K562 (cell line): ENCODE data around the gene ORAI1. TPM values are rescaled to one million over a fixed set of nuclear protein-coding genes. Genes with fewer than 3 reads are reported as not detected.
A peak's percentile ranks its signal among the peaks of the same experiment; 100 is the strongest.

Source experiments
- ASH1L ChIP-seq: fragments of 450-650 bp; IDR thresholded peaks from 2 replicates; pipeline ENCODE4 v1.6.1; 2018; ENCODE audit warnings: borderline replicate concordance, mild to moderate bottlenecking, low read depth; ENCODE audit not compliant: partially characterized antibody
- EP400 ChIP-seq: fragments of 450-650 bp; IDR thresholded peaks from 2 replicates; pipeline ENCODE4 v1.6.1; 2017; ENCODE audit warnings: antibody characterized with exemption, mild to moderate bottlenecking, moderate library complexity
- KLF10 ChIP-seq: fragments of 250-450 bp; sonication (Bioruptor Pico); IDR thresholded peaks from 2 replicates; pipeline ENCODE4 v1.6.1; 2021; ENCODE audit warnings: matching md5 sums
- KLF16 ChIP-seq: IDR thresholded peaks from 2 replicates; pipeline ENCODE4 v1.6.1; 2016; ENCODE audit warnings: antibody characterized with exemption
- MYNN ChIP-seq, 2 experiments: sonication (generic); formaldehyde crosslinking in 1 of 2; IDR thresholded peaks; 2 replicates each; pipeline versions ENCODE4 v1.5.0 to v1.6.1; 2016 to 2020; ENCODE audit warnings: antibody characterized with exemption in 1 of 2, missing genetic modification reagents in 1 of 2
- OTX1 ChIP-seq: fragments of 450-650 bp; formaldehyde crosslinking; IDR thresholded peaks from 2 replicates; pipeline ENCODE4 v1.4.0; 2022; ENCODE audit warnings: mild to moderate bottlenecking
- POLR2AphosphoS5 ChIP-seq: IDR thresholded peaks from 2 replicates; pipeline ENCODE4 v1.6.1; 2011; ENCODE audit warnings: mild to moderate bottlenecking, low read depth, low read length, moderate library complexity; ENCODE audit not compliant: control insufficient read depth, insufficient read depth
- SUPT5H ChIP-seq: fragments of 450-650 bp; IDR thresholded peaks from 2 replicates; pipeline ENCODE4 v1.6.1; 2016
- YY1 ChIP-seq, 3 experiments: IDR thresholded peaks; 2 replicates each; pipeline ENCODE4 v1.6.1; 2011; ENCODE audit warnings: low read length in 2 of 3, mild to moderate bottlenecking in 2 of 3, moderate library complexity in 2 of 3, borderline replicate concordance in 1 of 3, control low read depth in 1 of 3, low read depth in 1 of 3; ENCODE audit not compliant: insufficient read depth in 3 of 3, insufficient replicate concordance in 2 of 3, control insufficient read depth in 1 of 3, insufficient read length in 1 of 3; ENCODE audit errors: extremely low read depth in 1 of 3
- ZNF695 ChIP-seq: fragments of 450-650 bp; formaldehyde crosslinking; IDR thresholded peaks from 2 replicates; pipeline ENCODE4 v1.4.0; 2020; ENCODE audit warnings: mild to moderate bottlenecking, moderate library complexity
- polyA plus RNA-seq, 8 experiments: library from polyadenylated mRNA; depleted of rRNA in 4 of 8; stranded (reverse) in 5 of 8; unstranded in 3 of 8; fragments of >200 nt; fragmentation: Nextera tagmentation in 2 of 8; fragmentation: Illumina TruSeq in 1 of 8; extraction: Ambion mirVana in 2 of 8; extraction: Trizol in 1 of 8; gene quantifications; 2 replicates each; pipeline versions ENCODE4 v1.2.1 to v1.2.3, GENCODE V29; 2011 to 2014; ENCODE audit warnings: inconsistent platforms in 1 of 8, missing spikeins in 1 of 8
- total RNA-seq, 7 experiments: library from RNA; depleted of rRNA in 6 of 7; stranded (reverse); fragments of >200 nt in 6 of 7; fragmentation: Illumina TruSeq in 2 of 7; extraction: Trizol in 2 of 7; gene quantifications; 2 replicates each; pipeline versions ENCODE4 v1.2.1 to v1.2.3, GENCODE V29; 2011 to 2021; ENCODE audit warnings: low replicate concordance in 1 of 7
- TF ChIP-seq, protein P1 (sequence below): sonication (generic); formaldehyde crosslinking; IDR thresholded peaks from 2 replicates; pipeline ENCODE4 v1.8.0; 2022; ENCODE audit warnings: missing genetic modification reagents, mild to moderate bottlenecking, borderline replicate concordance
- TF ChIP-seq, protein P2 (sequence below): sonication (generic); IDR thresholded peaks from 2 replicates; pipeline ENCODE4 v1.6.1; 2016
- TF ChIP-seq, protein P3 (sequence below), 2 experiments: IDR thresholded peaks; 2 replicates each; pipeline ENCODE4 v1.6.1; 2011; ENCODE audit warnings: borderline replicate concordance in 1 of 2, control low read depth in 1 of 2, low read depth in 1 of 2, low read length in 1 of 2, mild to moderate bottlenecking in 1 of 2, mixed read lengths in 1 of 2, moderate library complexity in 1 of 2; ENCODE audit not compliant: insufficient read depth in 1 of 2, insufficient read length in 1 of 2, poor library complexity in 1 of 2, severe bottlenecking in 1 of 2; ENCODE audit errors: extremely low read depth in 1 of 2
- TF ChIP-seq, protein P4 (sequence below): sonication (generic); formaldehyde crosslinking; IDR thresholded peaks from 2 replicates; pipeline ENCODE4 v1.8.0; 2022; ENCODE audit warnings: mild to moderate bottlenecking, low read depth, missing genetic modification reagents
- TF ChIP-seq, protein P5 (sequence below): IDR thresholded peaks from 2 replicates; pipeline ENCODE4 v1.6.1; 2012; ENCODE audit warnings: low read depth, low read length, improper control_type of control experiment, borderline replicate concordance
- TF ChIP-seq, protein P6 (sequence below): fragments of 450-650 bp; formaldehyde crosslinking; IDR thresholded peaks from 2 replicates; pipeline ENCODE4 v1.4.0; 2022; ENCODE audit warnings: missing genetic modification characterization

The ORAI1 gene
- total and polyA plus RNA-seq, 9 of the 15 experiments (the other 6 are each of a cell fraction or from before 2014, with no cell fraction given): 2.6 to 23.8 (median 9.3) TPM

DNA sequence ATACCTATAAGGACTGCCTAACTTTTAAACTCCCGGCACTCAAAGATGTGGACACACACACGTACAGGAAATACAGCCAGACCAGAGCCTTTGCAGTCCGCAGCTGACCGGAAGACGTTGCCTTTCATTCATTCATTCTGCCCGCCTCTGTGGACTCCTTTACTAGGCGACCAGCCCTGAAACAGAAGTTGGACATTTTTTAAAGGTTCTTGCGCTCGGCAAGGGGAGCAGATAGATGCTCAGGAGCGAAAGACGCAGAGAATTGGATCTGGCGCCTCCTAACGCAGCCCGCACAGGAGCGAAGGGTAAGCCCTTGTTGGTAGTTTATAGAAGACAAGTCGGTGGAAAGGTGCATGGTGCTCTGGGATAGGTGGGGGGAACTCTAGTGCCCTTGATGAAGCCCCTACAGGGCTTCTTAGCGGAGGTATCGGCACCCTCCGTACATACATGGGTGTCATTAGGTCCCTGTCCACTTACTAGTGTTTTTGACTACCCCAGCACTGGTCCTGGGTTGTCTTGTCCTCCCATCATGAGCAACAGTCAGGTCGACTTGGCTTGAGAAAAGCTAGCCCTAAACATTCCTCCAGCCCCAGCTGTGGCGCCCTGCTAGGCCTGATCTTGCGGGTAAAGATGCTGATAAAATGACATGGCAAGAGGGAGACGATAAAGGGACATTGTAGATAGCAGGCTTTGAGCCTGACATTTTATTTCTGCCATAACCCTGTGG, 45.2 kb upstream of the ORAI1 start, which contains the start of gene KDM2B (continued):
- TF ChIP-seq, protein P1, sequence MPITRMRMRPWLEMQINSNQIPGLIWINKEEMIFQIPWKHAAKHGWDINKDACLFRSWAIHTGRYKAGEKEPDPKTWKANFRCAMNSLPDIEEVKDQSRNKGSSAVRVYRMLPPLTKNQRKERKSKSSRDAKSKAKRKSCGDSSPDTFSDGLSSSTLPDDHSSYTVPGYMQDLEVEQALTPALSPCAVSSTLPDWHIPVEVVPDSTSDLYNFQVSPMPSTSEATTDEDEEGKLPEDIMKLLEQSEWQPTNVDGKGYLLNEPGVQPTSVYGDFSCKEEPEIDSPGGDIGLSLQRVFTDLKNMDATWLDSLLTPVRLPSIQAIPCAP: no peak; the same call in 1 of the 2 replicates
- TF ChIP-seq POLR2AphosphoS5 (no peak), KLF10 (CRISPR knock-in tag) (no peak), SUPT5H (no peak), EP400 (no peak; the same call in 1 of the 2 replicates), ZNF695 (CRISPR knock-in tag) (no peak), MYNN (IDR thresholded peaks at IDR 0.05) (no peak), MYNN (CRISPR knock-in tag; IDR thresholded peaks at IDR 0.05) (no peak), OTX1 (CRISPR knock-in tag) (no peak), YY1 (IDR thresholded peaks at IDR 0.05; ENCODE audit: borderline replicate concordance in 1 of 3, control insufficient read depth in 1 of 3, extremely low read depth in 1 of 3, insufficient read depth in 3 of 3, insufficient read length in 1 of 3, insufficient replicate concordance in 2 of 3, low read depth in 1 of 3, low read length in 2 of 3) (peak in 1 of 3 experiments; percentile 31), ASH1L (no peak), KLF16 (peak; percentile 6; the same call in 1 of the 2 replicates)
- TF ChIP-seq, protein P2, sequence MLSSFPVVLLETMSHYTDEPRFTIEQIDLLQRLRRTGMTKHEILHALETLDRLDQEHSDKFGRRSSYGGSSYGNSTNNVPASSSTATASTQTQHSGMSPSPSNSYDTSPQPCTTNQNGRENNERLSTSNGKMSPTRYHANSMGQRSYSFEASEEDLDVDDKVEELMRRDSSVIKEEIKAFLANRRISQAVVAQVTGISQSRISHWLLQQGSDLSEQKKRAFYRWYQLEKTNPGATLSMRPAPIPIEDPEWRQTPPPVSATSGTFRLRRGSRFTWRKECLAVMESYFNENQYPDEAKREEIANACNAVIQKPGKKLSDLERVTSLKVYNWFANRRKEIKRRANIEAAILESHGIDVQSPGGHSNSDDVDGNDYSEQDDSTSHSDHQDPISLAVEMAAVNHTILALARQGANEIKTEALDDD: peak; percentile 70; the same call in 1 of the 2 replicates
- TF ChIP-seq, protein P3, sequence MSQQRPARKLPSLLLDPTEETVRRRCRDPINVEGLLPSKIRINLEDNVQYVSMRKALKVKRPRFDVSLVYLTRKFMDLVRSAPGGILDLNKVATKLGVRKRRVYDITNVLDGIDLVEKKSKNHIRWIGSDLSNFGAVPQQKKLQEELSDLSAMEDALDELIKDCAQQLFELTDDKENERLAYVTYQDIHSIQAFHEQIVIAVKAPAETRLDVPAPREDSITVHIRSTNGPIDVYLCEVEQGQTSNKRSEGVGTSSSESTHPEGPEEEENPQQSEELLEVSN (IDR thresholded peaks at IDR 0.05; ENCODE audit: borderline replicate concordance in 1 of 2, extremely low read depth in 1 of 2, insufficient read depth in 1 of 2, insufficient read length in 1 of 2, low read depth in 1 of 2, low read length in 1 of 2, poor library complexity in 1 of 2, severe bottlenecking in 1 of 2): no peak
- TF ChIP-seq, protein P4, sequence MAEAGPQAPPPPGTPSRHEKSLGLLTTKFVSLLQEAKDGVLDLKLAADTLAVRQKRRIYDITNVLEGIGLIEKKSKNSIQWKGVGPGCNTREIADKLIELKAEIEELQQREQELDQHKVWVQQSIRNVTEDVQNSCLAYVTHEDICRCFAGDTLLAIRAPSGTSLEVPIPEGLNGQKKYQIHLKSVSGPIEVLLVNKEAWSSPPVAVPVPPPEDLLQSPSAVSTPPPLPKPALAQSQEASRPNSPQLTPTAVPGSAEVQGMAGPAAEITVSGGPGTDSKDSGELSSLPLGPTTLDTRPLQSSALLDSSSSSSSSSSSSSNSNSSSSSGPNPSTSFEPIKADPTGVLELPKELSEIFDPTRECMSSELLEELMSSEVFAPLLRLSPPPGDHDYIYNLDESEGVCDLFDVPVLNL (CRISPR knock-in tag): no peak
- TF ChIP-seq, protein P5, sequence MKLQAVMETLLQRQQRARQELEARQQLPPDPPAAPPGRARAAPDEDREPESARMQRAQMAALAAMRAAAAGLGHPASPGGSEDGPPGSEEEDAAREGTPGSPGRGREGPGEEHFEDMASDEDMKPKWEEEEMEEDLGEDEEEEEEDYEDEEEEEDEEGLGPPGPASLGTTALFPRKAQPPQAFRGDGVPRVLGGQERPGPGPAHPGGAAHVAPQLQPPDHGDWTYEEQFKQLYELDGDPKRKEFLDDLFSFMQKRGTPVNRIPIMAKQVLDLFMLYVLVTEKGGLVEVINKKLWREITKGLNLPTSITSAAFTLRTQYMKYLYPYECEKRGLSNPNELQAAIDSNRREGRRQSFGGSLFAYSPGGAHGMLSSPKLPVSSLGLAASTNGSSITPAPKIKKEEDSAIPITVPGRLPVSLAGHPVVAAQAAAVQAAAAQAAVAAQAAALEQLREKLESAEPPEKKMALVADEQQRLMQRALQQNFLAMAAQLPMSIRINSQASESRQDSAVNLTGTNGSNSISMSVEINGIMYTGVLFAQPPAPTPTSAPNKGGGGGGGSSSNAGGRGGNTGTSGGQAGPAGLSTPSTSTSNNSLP: peak; percentile 74
- TF ChIP-seq, protein P6, sequence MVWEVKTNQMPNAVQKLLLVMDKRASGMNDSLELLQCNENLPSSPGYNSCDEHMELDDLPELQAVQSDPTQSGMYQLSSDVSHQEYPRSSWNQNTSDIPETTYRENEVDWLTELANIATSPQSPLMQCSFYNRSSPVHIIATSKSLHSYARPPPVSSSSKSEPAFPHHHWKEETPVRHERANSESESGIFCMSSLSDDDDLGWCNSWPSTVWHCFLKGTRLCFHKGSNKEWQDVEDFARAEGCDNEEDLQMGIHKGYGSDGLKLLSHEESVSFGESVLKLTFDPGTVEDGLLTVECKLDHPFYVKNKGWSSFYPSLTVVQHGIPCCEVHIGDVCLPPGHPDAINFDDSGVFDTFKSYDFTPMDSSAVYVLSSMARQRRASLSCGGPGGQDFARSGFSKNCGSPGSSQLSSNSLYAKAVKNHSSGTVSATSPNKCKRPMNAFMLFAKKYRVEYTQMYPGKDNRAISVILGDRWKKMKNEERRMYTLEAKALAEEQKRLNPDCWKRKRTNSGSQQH (CRISPR knock-in tag): peak; percentile 85
